ENCODE results near the gene TIMP2.

- TF ChIP-seq RFX5 (IDR thresholded peaks at IDR 0.05) = no peak
- no peak for TF ChIP-seq KDM5A (IDR thresholded peaks at IDR 0.05)
- TF ChIP-seq MYC (IDR thresholded peaks at IDR 0.05; ENCODE audit: borderline replicate concordance, low read length) = no peak
- no peak for TF ChIP-seq HDAC2 (IDR thresholded peaks at IDR 0.05)
These were observed 80.7 kb downstream of the TIMP2 start for GRCh38 chr17:78844301-78845005.
